Smooth muscle cell of trachea (primary cell): ENCODE data around the gene NUP214. TPM values are rescaled to one million over a fixed set of nuclear protein-coding genes. Genes with fewer than 3 reads are reported as not detected.

Experiments
- total RNA-seq: library from RNA; depleted of rRNA; stranded (reverse); fragments of >200 nt; gene quantifications from 2 replicates; pipeline ENCODE4 v1.2.1, GENCODE V29; 2014

NUP214 gene
- total RNA-seq: 17.2 and 21.5 TPM in 2 replicates

GRCh38 chr9:131125288-131126058 is at the start of gene NUP214:
TSS of gene NUP214 (plus strand) at chr9:131125586. CDS start at chr9:131125705, 119 bp downstream.

GRCh38 chr9:131096269-131097125 is 28.9 kb upstream of the NUP214 start, which contains the start of gene AIF1L:
TSS of gene AIF1L (plus strand) at chr9:131096531. CDS start at chr9:131096630, 99 bp downstream.

GRCh38 chr9:131276094-131276888 is 150.9 kb downstream of the NUP214 start, which contains the start of gene FAM78A:
TSS of gene FAM78A (minus strand) at chr9:131276510. CDS start at chr9:131276179, 331 bp downstream.

Other genes starting within 250 kb of the NUP214 start
- gene QRFP, start 228.8 kb upstream of the NUP214 start, total RNA-seq: not detected in 2 replicates
- 12.2 and 17.5 TPM in 2 replicates for gene FIBCD1, start 186.3 kb upstream of the NUP214 start, total RNA-seq
- 0.29 and 0.33 TPM in 2 replicates for gene LAMC3, start 116.4 kb upstream of the NUP214 start, total RNA-seq
- 3.1 and 6.8 TPM in 2 replicates for gene AIF1L, start 29.1 kb upstream of the NUP214 start, total RNA-seq
- 0.29 and 0.66 TPM in 2 replicates for gene FAM78A, start 150.9 kb downstream of the NUP214 start, total RNA-seq
- 9.3 and 13.2 TPM in 2 replicates for gene PLPP7, start 164.1 kb downstream of the NUP214 start, total RNA-seq